ENCODE measurements around the gene IQSEC1. TPM values are rescaled to one million over a fixed set of nuclear protein-coding genes. Genes with fewer than 3 reads are reported as not detected.

IQSEC1 gene
- polyA plus RNA-seq, 2 of the 4 experiments (the other 2 are of a cell fraction) = 3.7 to 10.7 TPM

- Histone ChIP-seq H3K4me1 (peaks cover 32% of the 10 kb centered on the region), H3K9me3 (no peaks in the 10 kb centered on the region), H3K4me3 (no peak overlapping the region), H3K4me2 (no peak overlapping the region; the same call in 2 of the 3 replicates), H3K27ac (0 out of 6 replicates have a peak overlapping the region, but pooled peaks of 1 of the 2 experiments have one; percentile 1)
- ATAC-seq (0 out of 6 replicates have a peak, but pooled peaks of 1 of the 2 experiments have one; percentile 9), FAIRE-seq (no peak), DNase-seq (ENCODE audit: low read depth in 1 of 2, low spot score in 1 of 2) (no peak)
- TF ChIP-seq BHLHE40 (IDR thresholded peaks at IDR 0.05; ENCODE audit: low read depth, low read length) (no peak), SREBF2 (IDR thresholded peaks at IDR 0.05) (no peak), HOXB13 (CRISPR knock-in tag; IDR thresholded peaks at IDR 0.05; ENCODE audit: low read depth) (no peak), RFX5 (IDR thresholded peaks at IDR 0.05) (no peak), CHD4 (IDR thresholded peaks at IDR 0.05; ENCODE audit: borderline replicate concordance) (no peak), EHF (CRISPR knock-in tag; IDR thresholded peaks at IDR 0.05) (no peak), HEYL (CRISPR knock-in tag; IDR thresholded peaks at IDR 0.05) (no peak), ESRRA (IDR thresholded peaks at IDR 0.05; ENCODE audit: borderline replicate concordance, low read length) (no peak), SMC3 (IDR thresholded peaks at IDR 0.05) (no peak), HOXB5 (CRISPR knock-in tag; IDR thresholded peaks at IDR 0.05) (no peak), ZC3H11A (IDR thresholded peaks at IDR 0.05) (no peak), PHF8 (IDR thresholded peaks at IDR 0.05; ENCODE audit: borderline replicate concordance, low read depth) (no peak), ZFP36 (IDR thresholded peaks at IDR 0.05; ENCODE audit: borderline replicate concordance, partially characterized antibody) (no peak), RCOR1 (IDR thresholded peaks at IDR 0.05; ENCODE audit: low read depth, low read length) (no peak), RNF2 (IDR thresholded peaks at IDR 0.05; ENCODE audit: borderline replicate concordance, low read depth) (no peak)
- TF ChIP-seq, protein P1, sequence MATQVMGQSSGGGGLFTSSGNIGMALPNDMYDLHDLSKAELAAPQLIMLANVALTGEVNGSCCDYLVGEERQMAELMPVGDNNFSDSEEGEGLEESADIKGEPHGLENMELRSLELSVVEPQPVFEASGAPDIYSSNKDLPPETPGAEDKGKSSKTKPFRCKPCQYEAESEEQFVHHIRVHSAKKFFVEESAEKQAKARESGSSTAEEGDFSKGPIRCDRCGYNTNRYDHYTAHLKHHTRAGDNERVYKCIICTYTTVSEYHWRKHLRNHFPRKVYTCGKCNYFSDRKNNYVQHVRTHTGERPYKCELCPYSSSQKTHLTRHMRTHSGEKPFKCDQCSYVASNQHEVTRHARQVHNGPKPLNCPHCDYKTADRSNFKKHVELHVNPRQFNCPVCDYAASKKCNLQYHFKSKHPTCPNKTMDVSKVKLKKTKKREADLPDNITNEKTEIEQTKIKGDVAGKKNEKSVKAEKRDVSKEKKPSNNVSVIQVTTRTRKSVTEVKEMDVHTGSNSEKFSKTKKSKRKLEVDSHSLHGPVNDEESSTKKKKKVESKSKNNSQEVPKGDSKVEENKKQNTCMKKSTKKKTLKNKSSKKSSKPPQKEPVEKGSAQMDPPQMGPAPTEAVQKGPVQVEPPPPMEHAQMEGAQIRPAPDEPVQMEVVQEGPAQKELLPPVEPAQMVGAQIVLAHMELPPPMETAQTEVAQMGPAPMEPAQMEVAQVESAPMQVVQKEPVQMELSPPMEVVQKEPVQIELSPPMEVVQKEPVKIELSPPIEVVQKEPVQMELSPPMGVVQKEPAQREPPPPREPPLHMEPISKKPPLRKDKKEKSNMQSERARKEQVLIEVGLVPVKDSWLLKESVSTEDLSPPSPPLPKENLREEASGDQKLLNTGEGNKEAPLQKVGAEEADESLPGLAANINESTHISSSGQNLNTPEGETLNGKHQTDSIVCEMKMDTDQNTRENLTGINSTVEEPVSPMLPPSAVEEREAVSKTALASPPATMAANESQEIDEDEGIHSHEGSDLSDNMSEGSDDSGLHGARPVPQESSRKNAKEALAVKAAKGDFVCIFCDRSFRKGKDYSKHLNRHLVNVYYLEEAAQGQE (IDR thresholded peaks at IDR 0.05) = no peak
- TF ChIP-seq, protein P2, sequence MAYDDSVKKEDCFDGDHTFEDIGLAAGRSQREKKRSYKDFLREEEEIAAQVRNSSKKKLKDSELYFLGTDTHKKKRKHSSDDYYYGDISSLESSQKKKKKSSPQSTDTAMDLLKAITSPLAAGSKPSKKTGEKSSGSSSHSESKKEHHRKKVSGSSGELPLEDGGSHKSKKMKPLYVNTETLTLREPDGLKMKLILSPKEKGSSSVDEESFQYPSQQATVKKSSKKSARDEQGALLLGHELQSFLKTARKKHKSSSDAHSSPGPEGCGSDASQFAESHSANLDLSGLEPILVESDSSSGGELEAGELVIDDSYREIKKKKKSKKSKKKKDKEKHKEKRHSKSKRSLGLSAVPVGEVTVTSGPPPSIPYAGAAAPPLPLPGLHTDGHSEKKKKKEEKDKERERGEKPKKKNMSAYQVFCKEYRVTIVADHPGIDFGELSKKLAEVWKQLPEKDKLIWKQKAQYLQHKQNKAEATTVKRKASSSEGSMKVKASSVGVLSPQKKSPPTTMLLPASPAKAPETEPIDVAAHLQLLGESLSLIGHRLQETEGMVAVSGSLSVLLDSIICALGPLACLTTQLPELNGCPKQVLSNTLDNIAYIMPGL (CRISPR knock-in tag; IDR thresholded peaks at IDR 0.05; ENCODE audit: borderline replicate concordance) = no peak
- TF ChIP-seq, protein P3, sequence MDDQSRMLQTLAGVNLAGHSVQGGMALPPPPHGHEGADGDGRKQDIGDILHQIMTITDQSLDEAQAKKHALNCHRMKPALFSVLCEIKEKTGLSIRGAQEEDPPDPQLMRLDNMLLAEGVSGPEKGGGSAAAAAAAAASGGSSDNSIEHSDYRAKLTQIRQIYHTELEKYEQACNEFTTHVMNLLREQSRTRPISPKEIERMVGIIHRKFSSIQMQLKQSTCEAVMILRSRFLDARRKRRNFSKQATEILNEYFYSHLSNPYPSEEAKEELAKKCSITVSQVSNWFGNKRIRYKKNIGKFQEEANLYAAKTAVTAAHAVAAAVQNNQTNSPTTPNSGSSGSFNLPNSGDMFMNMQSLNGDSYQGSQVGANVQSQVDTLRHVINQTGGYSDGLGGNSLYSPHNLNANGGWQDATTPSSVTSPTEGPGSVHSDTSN (IDR thresholded peaks at IDR 0.05) = no peak
- TF ChIP-seq, protein P4, sequence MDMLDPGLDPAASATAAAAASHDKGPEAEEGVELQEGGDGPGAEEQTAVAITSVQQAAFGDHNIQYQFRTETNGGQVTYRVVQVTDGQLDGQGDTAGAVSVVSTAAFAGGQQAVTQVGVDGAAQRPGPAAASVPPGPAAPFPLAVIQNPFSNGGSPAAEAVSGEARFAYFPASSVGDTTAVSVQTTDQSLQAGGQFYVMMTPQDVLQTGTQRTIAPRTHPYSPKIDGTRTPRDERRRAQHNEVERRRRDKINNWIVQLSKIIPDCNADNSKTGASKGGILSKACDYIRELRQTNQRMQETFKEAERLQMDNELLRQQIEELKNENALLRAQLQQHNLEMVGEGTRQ (IDR thresholded peaks at IDR 0.05) = no peak
- ChIA-PET POLR2A (no interaction called here), CTCF (interaction anchor here (2.0 to 9.0 kb wide), 2 partner anchors 15 to 59 kb away, joined by 4 to 62 read pairs; no protein-coding TSS in a partner anchor)
- WGBS (ENCODE audit: missing lambda C conversion rate) = 90% methylated on average over 9 of the region's 13 CpGs
These were observed 34.4 kb upstream of the IQSEC1 start for GRCh38 chr3:13107661-13108060.

Measured in A549 (cell line).